Measurements from ENCODE around the gene TUBGCP3. TPM values are rescaled to one million over a fixed set of nuclear protein-coding genes. Genes with fewer than 3 reads are reported as not detected.

Gene TUBGCP3
- polyA plus RNA-seq, 4 donors, result 28.2 to 41.9 (median 34.6) TPM

GRCh38 chr13:112445411-112446271 lies 142.3 kb downstream of the TUBGCP3 start:
- DNase-seq (ENCODE audit: low read depth in 4 of 4, low spot score in 2 of 4), result no peak

- no peak for DNase-seq (ENCODE audit: low read depth in 4 of 4, low spot score in 2 of 4)
These were observed 143.2 kb downstream of the TUBGCP3 start for GRCh38 chr13:112444416-112445399.

GRCh38 chr13:112443995-112444311 lies 144.0 kb downstream of the TUBGCP3 start:
- peak; percentile 39 to 58 (median 48) for DNase-seq (ENCODE audit: low read depth in 4 of 4, low spot score in 2 of 4)

- DNase-seq (ENCODE audit: low read depth in 4 of 4, low spot score in 2 of 4), result peak in 1 of 4 donors; percentile 9
These were observed 144.6 kb downstream of the TUBGCP3 start for GRCh38 chr13:112443191-112443994.

GRCh38 chr13:112442483-112443090 lies 145.4 kb downstream of the TUBGCP3 start:
- DNase-seq (ENCODE audit: low read depth in 4 of 4, low spot score in 2 of 4), result peak in 1 of 4 donors; percentile 5

GRCh38 chr13:112441779-112442310 lies 146.1 kb downstream of the TUBGCP3 start:
- no peak for DNase-seq (ENCODE audit: low read depth in 4 of 4, low spot score in 2 of 4)

GRCh38 chr13:112441226-112441625 lies 146.7 kb downstream of the TUBGCP3 start:
- DNase-seq (ENCODE audit: low read depth in 4 of 4, low spot score in 2 of 4), result no peak

- no peak for DNase-seq (ENCODE audit: low read depth in 4 of 4, low spot score in 2 of 4)
These were observed 149.4 kb downstream of the TUBGCP3 start for GRCh38 chr13:112438515-112438914.

GRCh38 chr13:112438094-112438493 lies 149.9 kb downstream of the TUBGCP3 start:
- DNase-seq (ENCODE audit: low read depth in 4 of 4, low spot score in 2 of 4), result no peak

GRCh38 chr13:112435973-112436372 lies 152.0 kb downstream of the TUBGCP3 start:
- no peak for DNase-seq (ENCODE audit: low read depth in 4 of 4, low spot score in 2 of 4)

Other genes starting within 250 kb of the TUBGCP3 start
- not detected for gene SPACA7, start 211.8 kb downstream of the TUBGCP3 start, polyA plus RNA-seq (ENCODE audit: insufficient read length in 4 of 4)
- 10 to 100 TPM; 34.2 to 64.6 (median 47.8) TPM for gene ATP11A, start 101.9 kb upstream of the TUBGCP3 start, polyA plus RNA-seq (ENCODE audit: insufficient read length in 4 of 4)